AG09319 (cell line): ENCODE data around the gene MRPS26.
"Not testable (repeated sequence)": the region's sequence is repeated elsewhere in the genome, so short reads cannot be mapped to it uniquely, and the experiment has no call there.

Experiments
- DNase-seq: peaks from one replicate; pipeline ENCODE4 v3.0.0-alpha.2; 2010; ENCODE audit warnings: low read depth; ENCODE audit errors: extremely low read depth
- TF ChIP-seq, protein P1 (sequence below): IDR thresholded peaks from 2 replicates; pipeline ENCODE4 v1.5.1; 2011; ENCODE audit warnings: low read depth, mild to moderate bottlenecking, inconsistent platforms, low read length, moderate library complexity

MRPS26 gene

DNA sequence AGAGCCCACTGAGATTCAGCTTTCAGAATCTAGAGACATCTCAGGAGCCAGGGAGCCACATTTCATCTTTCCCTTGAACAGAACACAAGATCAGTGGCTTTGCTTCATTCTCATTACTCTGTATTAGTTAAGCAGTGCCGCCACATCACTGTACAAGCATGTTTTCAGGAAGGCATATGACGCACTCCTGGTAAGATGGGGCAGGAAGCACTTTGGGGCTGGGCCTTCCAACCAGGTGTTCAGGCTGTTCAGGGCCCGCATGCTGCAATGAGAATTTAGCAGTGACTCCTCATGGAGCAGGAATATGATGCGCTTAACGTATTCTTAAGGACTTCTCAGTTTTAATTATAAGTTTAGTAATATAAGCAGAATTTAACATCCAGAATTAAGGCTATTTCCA, 32.1 kb upstream of the MRPS26 start:
- TF ChIP-seq, protein P1, sequence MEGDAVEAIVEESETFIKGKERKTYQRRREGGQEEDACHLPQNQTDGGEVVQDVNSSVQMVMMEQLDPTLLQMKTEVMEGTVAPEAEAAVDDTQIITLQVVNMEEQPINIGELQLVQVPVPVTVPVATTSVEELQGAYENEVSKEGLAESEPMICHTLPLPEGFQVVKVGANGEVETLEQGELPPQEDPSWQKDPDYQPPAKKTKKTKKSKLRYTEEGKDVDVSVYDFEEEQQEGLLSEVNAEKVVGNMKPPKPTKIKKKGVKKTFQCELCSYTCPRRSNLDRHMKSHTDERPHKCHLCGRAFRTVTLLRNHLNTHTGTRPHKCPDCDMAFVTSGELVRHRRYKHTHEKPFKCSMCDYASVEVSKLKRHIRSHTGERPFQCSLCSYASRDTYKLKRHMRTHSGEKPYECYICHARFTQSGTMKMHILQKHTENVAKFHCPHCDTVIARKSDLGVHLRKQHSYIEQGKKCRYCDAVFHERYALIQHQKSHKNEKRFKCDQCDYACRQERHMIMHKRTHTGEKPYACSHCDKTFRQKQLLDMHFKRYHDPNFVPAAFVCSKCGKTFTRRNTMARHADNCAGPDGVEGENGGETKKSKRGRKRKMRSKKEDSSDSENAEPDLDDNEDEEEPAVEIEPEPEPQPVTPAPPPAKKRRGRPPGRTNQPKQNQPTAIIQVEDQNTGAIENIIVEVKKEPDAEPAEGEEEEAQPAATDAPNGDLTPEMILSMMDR = no peak
- DNase-seq = no peak

DNA sequence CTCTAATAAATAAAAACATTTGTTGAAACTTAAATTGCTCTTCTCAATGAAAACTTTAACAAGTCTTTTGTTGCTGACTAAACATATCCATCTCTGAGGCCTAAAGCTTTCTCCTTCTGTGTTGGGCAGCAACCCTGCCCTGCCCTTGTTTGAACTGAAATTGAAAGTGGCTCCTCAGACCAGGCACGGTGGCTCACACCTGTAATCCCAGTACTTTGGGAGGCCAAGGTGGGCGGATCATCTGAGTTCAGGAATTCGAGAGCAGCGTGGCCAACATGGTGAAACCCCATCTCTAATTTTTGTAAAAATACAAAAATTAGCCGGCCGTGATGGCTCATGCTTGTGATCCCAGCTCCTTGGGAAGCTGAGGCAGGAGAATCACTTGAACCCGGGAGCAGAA, 31.7 kb upstream of the MRPS26 start:
- TF ChIP-seq, protein P1 = no peak
- DNase-seq = no peak

DNA sequence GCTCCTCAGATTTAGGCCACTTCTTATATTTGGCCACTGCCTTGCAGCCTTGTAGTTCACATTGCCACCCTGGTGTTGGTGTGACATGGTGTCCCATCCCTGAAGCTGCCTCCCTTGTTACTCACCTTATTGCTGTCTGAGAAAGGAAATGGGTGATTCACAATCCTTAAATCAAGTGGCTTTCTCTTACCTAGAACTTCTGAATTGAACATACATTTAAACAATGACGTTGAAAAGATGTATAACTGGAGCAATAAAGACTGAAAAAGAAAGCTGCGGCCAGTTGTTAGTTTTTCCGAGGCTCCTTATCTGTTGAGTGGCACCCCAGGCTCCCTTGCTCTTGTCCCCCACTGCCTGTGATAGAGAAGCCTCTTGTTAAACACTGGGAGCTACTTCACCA, 31.2 kb upstream of the MRPS26 start:
- TF ChIP-seq, protein P1 = no peak
- no peak for DNase-seq

DNA sequence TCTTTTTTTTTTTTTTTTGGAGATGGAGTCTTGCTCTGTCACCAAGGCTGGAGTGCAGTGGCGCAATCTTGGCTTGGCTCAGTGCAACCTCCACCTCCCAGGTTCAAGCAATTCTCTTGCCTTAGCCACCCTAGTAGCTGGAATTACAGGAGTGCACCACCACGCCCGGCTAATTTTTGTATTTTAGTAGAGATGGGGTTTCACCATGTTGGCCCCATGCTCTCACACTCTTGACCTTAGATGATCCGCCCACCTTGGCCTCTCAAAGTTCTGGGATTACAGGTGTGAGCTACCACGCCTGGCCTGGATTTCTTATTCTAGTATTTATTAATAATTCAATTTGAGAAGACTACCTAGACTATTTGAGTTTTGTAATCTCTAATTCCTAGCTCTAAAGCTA, 30.6 kb upstream of the MRPS26 start:
- not testable (repeated sequence) for DNase-seq

DNA sequence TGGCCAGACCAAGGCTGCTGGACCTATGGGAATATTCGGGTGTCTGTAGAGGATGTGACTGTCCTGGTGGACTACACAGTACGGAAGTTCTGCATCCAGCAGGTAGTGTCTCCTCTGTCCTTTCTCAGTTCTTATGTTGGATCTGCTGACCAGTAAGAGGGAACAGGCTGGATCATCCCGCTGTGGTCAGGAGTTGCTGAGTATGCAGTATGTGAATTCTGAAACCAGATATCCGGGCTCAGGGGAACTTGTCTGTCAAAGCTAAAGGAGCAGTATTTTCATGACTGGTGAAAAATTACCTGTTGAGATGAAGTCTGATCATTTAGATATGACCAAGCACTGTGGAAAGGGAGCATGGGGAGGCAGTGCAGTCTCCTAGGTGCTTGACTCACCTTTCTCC, 24.5 kb upstream of the MRPS26 start:
- TF ChIP-seq, protein P1 = no peak
- DNase-seq = no peak

DNA sequence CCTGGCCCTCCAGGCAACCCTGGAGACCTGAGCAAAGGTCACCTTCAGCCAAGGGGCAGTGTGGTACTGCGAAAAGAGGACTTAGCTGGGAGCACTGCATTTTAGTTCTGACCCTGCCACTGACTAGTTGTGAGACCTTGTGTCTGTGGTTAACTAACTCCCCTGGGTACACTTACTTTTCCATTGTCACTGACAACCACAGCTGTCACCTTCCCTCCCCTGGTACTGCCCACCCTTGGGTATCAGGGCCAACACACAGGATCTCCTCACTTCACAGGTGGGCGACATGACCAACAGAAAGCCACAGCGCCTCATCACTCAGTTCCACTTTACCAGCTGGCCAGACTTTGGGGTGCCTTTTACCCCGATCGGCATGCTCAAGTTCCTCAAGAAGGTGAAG, 24.1 kb upstream of the MRPS26 start:
- no peak for DNase-seq
- TF ChIP-seq, protein P1 = no peak

DNA sequence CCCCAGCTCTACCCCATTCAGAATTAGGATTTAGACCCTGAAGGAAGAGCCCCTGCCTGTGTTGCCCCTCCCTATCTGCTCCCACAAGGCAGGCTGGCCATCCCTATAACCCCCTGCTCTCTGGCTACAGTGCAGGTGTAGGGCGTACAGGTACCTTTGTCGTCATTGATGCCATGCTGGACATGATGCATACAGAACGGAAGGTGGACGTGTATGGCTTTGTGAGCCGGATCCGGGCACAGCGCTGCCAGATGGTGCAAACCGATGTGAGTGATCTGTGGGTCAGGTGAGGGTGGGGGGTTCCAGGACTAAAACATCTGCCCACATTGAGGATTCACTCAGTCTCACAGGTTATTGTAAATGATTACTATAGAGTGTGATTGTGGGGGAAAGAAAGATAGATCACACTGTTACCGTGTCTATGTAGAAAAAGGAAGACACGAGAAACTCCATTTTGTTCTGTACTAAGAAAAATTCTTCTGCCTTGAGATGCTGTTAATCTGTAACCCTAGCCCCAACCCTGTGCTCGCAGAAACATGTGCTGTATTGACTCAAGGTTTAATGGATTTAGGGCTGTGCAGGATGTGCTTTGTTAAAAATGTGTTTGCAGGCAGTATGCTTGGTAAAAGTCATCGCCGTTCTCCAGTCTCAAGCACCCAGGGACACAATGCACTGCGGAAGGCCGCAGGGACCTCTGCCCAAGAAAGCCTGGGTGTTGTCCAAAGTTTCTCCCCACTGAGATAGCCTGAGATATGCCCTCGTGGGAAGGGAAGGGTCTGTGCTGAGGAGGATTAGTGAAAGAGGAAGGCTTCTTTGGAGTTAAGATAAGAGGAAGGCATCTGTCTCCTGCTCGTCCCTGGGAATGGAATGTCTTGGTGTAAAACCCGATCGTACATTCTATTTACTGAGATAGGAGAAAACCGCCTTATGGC, 23.0 kb upstream of the MRPS26 start:
- not testable (repeated sequence) for DNase-seq

DNA sequence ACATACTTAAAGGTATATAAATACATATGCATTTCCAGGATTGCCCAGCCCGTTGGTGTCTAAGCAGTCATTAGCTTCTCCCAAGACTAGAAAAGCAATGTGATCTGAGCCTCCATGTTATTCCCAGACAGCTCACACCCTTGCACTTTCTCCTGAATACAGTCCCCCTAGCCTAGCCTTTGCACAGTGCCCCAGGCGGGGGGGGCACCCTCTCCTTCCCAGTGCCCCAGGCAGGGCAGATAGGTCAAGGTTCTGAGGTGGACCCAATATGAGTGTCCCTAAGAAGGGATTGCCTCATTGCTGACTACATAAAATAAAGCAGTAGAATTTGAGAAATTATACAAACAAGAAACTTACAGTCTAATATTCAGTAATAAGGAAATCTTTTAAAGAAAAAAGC, 17.9 kb upstream of the MRPS26 start:
- no peak for DNase-seq
- TF ChIP-seq, protein P1 = no peak
